DOHH2 (cell line): Measurements from ENCODE around the gene RNF223.

Source experiments
- CTCF ChIP-seq: fragments of 200-600 bp; sonication (generic); IDR thresholded peaks from one replicate; pipeline ENCODE4 v1.5.1; 2014; ENCODE audit warnings: antibody characterized with exemption, mild to moderate bottlenecking, low read depth, low read length; ENCODE audit not compliant: poor library complexity, severe bottlenecking
- EZH2phosphoT487 ChIP-seq: fragments of 200-600 bp; sonication (generic); IDR thresholded peaks from 2 replicates; pipeline ENCODE4 v1.6.1; 2017; ENCODE audit warnings: borderline replicate concordance, mild to moderate bottlenecking, antibody characterized with exemption, low read length, moderate library complexity, mixed read lengths

GRCh38 chr1:1068517-1069055 is 5.5 kb downstream of the RNF223 start:
- TF ChIP-seq CTCF = no peak
- no peak for TF ChIP-seq EZH2phosphoT487
